CD4-positive, alpha-beta T cell treated with Interleukin-21 for 1 hour (primary cell): ENCODE results near the gene DDO.
"Not testable (repeated sequence)": the region's sequence is repeated elsewhere in the genome, so short reads cannot be mapped to it uniquely, and the experiment has no call there.

Source experiments
- DNase-seq: peaks from one replicate; pipeline ENCODE4 v3.0.0-alpha.2; 2020

The DDO gene, protein sequence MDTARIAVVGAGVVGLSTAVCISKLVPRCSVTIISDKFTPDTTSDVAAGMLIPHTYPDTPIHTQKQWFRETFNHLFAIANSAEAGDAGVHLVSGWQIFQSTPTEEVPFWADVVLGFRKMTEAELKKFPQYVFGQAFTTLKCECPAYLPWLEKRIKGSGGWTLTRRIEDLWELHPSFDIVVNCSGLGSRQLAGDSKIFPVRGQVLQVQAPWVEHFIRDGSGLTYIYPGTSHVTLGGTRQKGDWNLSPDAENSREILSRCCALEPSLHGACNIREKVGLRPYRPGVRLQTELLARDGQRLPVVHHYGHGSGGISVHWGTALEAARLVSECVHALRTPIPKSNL

DNA sequence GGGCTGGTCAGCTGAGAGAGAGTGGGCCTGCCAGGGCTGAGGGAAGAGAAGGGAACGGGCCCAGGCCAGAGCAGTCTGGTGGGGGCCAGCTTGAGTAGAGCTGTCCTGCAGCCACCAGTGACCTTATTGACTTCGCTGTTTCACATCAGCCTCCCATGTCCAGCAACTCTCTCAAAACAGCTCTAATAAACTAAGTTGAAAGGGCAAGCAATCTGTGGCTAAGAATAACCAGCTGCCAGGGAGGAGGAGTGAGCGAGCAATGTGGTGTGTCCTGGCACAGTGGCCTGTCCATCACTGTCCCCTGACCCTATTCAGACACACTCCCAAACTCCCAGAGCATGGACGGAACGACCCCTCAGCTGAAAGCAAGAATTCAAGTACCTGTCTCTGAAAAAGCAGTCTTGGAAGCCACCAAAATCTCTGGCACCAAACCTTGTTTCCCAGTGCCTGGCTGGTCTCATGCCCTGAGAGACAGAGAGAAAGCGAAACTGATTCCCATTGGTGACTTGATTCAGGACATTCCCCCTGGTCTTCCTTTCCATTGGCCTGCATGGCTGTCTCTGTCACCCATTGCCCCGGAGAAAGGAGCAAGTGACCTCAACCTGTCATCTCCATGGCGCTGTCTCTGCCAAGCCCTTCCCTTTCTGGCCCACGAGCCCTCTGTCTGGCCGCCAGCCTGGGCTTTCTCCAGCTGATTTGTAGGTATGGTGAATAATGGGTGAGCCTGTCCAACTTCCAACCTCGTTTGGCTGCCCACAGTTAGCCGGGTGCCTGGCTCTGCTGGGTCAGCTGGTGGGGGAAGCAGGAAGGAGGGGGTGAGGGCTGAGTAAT is at the start of gene DDO:
DDO (minus strand) TSS at position 490 of the 831 bp plus-strand sequence. CDS start 2,113 bp downstream, outside the sequence.
- no peak for DNase-seq

DNA sequence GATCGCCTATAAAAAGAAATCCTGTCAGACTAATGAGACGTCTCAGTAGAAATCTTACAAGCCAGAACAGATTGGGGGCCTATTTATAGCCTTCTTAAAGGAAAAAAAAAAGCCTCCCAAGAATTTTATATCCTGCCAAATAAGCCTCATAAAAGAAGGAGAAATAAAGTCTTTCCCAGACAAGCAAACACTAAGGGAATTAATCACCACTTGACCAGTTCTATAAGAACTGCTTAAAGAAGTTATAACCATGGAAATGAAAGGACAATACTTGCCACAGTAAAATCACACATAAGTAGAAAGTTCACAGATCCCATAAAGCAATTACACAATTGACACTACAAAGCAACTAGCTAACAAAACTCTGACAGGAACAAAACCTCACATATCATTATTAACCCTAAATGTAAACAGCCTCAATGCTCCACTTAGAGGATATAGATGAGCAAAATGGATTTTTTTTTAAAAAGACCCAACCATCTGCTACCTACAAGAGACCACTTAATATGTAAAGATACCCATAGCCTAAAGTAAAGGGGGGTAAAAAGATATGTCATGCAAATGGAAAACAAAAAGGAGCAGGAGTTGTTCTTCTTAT is 47.6 kb upstream of the DDO start:
- no peak for DNase-seq

- no peak for DNase-seq
Observed at GRCh38 chr6:110461376-110461775, 46.0 kb upstream of the DDO start.

- no peak for DNase-seq
Observed at GRCh38 chr6:110459137-110459536, 43.8 kb upstream of the DDO start.

GRCh38 chr6:110458476-110458875 is 43.1 kb upstream of the DDO start:
- no peak for DNase-seq

DNA sequence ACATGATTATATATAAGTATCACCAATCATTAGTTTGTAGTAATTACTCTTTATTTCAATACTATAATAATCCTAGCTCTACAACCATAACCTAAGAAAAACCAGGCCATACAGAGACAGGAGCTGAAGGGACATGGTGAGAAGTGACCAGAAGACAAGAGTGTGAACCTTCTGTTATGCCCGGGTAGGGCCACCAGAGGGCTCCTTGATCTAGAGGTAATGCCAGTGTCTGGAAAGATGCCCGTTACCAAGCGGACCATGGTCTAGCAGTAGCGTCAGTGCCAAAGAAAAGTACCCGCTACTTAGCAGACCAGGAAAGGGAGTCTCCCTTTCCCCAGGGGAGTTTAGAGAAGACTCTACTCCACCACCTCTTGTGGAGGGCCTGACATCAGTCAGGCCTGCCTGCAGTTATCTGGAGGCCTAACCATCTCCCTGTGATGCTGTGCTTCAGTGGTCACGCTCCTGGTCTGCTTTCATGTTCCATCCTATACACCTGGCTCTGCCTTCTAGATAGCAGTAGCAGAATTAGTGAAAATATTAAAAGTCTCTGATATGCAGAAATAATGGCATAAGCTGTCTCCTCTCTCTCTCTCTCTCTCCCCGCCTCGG is 42.3 kb upstream of the DDO start:
- not testable (repeated sequence) for DNase-seq

DNA sequence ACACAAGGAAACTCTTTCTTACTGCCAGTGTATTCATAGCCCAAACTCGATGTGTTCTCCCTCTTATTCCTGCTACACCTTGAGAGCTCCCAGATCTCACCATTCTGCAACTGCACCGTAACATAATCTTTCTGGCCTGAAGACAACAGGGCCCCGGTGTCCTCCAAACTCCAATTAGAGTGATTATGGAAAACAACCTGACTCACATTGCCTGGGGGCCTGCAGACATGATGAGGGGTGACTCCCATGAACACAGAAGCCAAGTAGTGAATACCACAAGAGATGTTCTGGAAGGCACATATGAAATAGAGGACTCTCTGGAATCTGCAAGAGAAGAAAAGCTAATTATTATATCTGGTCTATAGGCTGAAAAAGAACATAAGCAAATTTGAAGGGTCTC is 41.3 kb upstream of the DDO start:
- DNase-seq: no peak

GRCh38 chr6:110449541-110449895 is 34.1 kb upstream of the DDO start:
- DNase-seq: no peak

GRCh38 chr6:110448846-110449540 is 33.6 kb upstream of the DDO start:
- DNase-seq: no peak

GRCh38 chr6:110447761-110448160 is 32.4 kb upstream of the DDO start:
- no peak for DNase-seq

DNA sequence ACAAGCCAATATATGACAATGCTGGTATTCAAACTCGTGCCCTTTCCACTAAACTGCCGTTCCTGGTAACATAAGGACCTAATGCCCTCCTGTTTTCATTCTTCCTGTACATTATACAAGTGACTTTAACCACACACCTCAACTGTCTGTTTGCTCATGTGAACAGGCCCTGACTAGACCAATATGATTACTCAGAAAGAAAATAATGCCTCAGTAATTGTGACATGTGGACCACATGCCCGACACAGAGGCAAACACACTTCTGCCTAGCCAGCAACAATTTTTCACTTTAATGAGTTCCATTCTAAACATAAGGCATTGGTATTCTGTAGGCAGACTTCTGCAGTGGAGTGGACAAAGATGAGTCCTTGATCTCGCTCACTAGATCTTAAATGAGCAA is 31.0 kb upstream of the DDO start:
- no peak for DNase-seq

- no peak for DNase-seq
Observed at GRCh38 chr6:110440026-110440425, 24.7 kb upstream of the DDO start.

- DNase-seq: no peak
Observed at GRCh38 chr6:110439356-110439755, 24.0 kb upstream of the DDO start.

GRCh38 chr6:110434961-110435602 is 19.7 kb upstream of the DDO start:
- no peak for DNase-seq

- no peak for DNase-seq
Observed at GRCh38 chr6:110432285-110432900, 17.0 kb upstream of the DDO start.

GRCh38 chr6:110430741-110431140 is 15.4 kb upstream of the DDO start:
- no peak for DNase-seq

GRCh38 chr6:110430236-110430635 is 14.9 kb upstream of the DDO start:
- DNase-seq: no peak

DNA sequence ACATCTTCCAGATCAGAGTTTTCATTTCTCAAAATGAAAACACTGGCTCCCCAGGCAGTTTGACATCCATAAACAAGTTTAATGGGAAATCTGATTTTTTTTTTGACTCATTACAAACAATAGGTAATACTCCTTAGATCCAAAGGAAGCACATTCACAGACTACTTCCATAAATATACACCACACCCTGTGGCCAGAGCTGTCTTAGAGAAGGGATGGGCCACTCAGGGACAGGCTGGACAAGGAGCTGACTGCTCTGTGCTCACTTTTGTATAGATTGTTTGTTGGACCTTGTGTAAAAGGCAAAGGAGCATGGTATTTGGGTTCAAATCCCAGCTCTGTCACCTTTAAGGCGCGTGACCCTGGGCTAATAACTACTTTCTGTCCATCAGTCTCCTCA is 12.8 kb upstream of the DDO start:
- no peak for DNase-seq

DNA sequence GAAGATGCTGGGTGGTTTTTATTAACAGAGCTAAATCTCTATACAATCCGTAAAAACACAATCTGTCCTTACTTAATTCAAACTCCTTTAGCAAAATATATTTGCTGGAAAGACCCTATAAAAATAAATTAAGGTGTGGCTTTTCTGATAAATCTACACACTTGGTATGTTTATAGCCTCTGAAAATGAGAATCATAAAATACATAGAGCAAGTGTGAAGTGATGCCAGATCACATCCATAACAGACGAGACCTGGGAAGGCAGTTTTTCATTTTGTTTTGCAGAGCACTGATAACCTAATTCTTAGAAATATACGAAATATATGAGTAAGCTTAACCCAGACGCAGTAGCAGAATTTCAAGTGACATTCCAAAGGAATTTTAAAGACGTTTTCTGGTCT is 10.4 kb upstream of the DDO start:
- DNase-seq: no peak

GRCh38 chr6:110422444-110422822 is 7.1 kb upstream of the DDO start:
- DNase-seq: no peak

GRCh38 chr6:110421749-110422443 is 6.5 kb upstream of the DDO start:
- no peak for DNase-seq
